PC-9 (cell line): Measurements from ENCODE around the gene ZMAT5. TPM values are rescaled to one million over a fixed set of nuclear protein-coding genes. Genes with fewer than 3 reads are reported as not detected.

Source experiments
- BruUV-seq: library from RNA; stranded (reverse); fragments of 400-500 nt; replicated peaks from 2 replicates; lab custom pipeline; 2021; lab: Mats Ljungman, UMichigan
- CTCF ChIA-PET: fragments of 300-600 bp; sonication (Branson Sonifier 250); formaldehyde crosslinking; loops from one replicate; lab custom pipeline; 2022; ENCODE audit warnings: antibody characterized with exemption; lab: Charles Lee
- POLR2A ChIA-PET: fragments of 300-600 bp; sonication (Branson Sonifier 250); formaldehyde crosslinking; loops from one replicate; lab custom pipeline; 2022; ENCODE audit warnings: antibody characterized with exemption; ENCODE audit not compliant: unreplicated experiment; lab: Charles Lee
- DNase-seq, 2 experiments: peaks; one replicate each; pipeline versions ENCODE4 v3.0.0 to v3.0.0-alpha.2; 2015 to 2022; ENCODE audit warnings: mixed read lengths in 1 of 2
- H2AFZ ChIP-seq: fragments of 200-600 bp; sonication (generic); 2 replicates; pipeline ENCODE4 v1.8.1; 2017; ENCODE audit warnings: antibody characterized with exemption
- H3F3A ChIP-seq: fragments of 200-600 bp; sonication (generic); 2 replicates; pipeline ENCODE4 v1.8.1; 2017; ENCODE audit warnings: antibody characterized with exemption, mild to moderate bottlenecking, low read depth; ENCODE audit not compliant: insufficient read depth
- H3K27ac ChIP-seq: fragments of 200-600 bp; sonication (generic); 2 replicates; pipeline ENCODE4 v1.6.1; 2016; ENCODE audit warnings: mixed run types
- H3K27me3 ChIP-seq: fragments of 200-600 bp; sonication (generic); 2 replicates; pipeline ENCODE4 v1.6.1; 2016; ENCODE audit warnings: low read depth, mixed run types; ENCODE audit not compliant: insufficient read depth
- H3K36me3 ChIP-seq: fragments of 200-600 bp; sonication (generic); 2 replicates; pipeline ENCODE4 v1.6.1; 2016; ENCODE audit warnings: low read depth, mixed run types
- H3K4me1 ChIP-seq: fragments of 200-600 bp; sonication (generic); replicated peaks from 2 replicates; pipeline ENCODE4 v1.6.1; 2016; ENCODE audit warnings: mixed run types; ENCODE audit not compliant: insufficient read depth
- H3K4me2 ChIP-seq: fragments of 200-600 bp; sonication (generic); 2 replicates; pipeline ENCODE4 v1.6.1; 2017; ENCODE audit warnings: mixed run types
- H3K4me3 ChIP-seq: fragments of 200-600 bp; sonication (generic); 2 replicates; pipeline ENCODE4 v1.6.1; 2016; ENCODE audit warnings: mixed run types
- H3K79me2 ChIP-seq: fragments of 200-600 bp; sonication (generic); 2 replicates; pipeline ENCODE4 v1.6.1; 2017; ENCODE audit warnings: low read depth, mixed run types
- H3K9me2 ChIP-seq: fragments of 200-600 bp; sonication (generic); 2 replicates; pipeline ENCODE4 v1.8.1; 2017; ENCODE audit warnings: mild to moderate bottlenecking; ENCODE audit not compliant: insufficient read depth
- H3K9me3 ChIP-seq: fragments of 200-600 bp; sonication (generic); 2 replicates; pipeline ENCODE4 v1.8.1; 2016; ENCODE audit warnings: low read depth; ENCODE audit not compliant: insufficient read depth
- H4K20me1 ChIP-seq: fragments of 200-600 bp; sonication (generic); 2 replicates; pipeline ENCODE4 v1.8.1; 2017; ENCODE audit not compliant: insufficient read depth
- CTCF ChIP-seq: fragments of 200-600 bp; sonication (generic); conservative IDR thresholded peaks from 2 replicates; pipeline ENCODE4 v1.6.1; 2017; ENCODE audit warnings: mixed run types, antibody characterized with exemption, mild to moderate bottlenecking, moderate library complexity
- EZH2 ChIP-seq: fragments of 200-600 bp; sonication (generic); IDR thresholded peaks from 2 replicates; pipeline ENCODE4 v1.8.0; 2017; ENCODE audit warnings: antibody characterized with exemption, low read depth
- intact Hi-C: fragments of 100-400 bp; cut with micrococcal nuclease; formaldehyde crosslinking; loops from one replicate; pipeline ENCODE4 v1.10.0; 2022; ENCODE audit not compliant: unreplicated experiment
- total RNA-seq: library from RNA; stranded (reverse); gene quantifications from 2 replicates; pipeline ENCODE4 v1.2.3, GENCODE V29; 2021

Gene ZMAT5
- total RNA-seq, 1 experiment from 2014 or later: 14.2 TPM

- Histone ChIP-seq H3K9me2 (no peaks in the 10 kb centered on the region), H3K4me1 (peaks cover 52% of the 10 kb centered on the region), H4K20me1 (no peaks in the 10 kb centered on the region), H3F3A (peaks cover 46% of the 10 kb centered on the region), H3K36me3 (peaks cover 20% of the 10 kb centered on the region; the same call in 1 of the 2 replicates), H3K27me3 (no peaks in the 10 kb centered on the region), H3K4me2 (0 out of 2 replicates have a peak overlapping the region, but pooled peaks have one; percentile 50), H3K27ac (peak overlapping the region; percentile 75), H3K4me3 (no peak overlapping the region), H3K79me2 (peaks cover 30% of the 10 kb centered on the region), H2AFZ (no peak overlapping the region), H3K9me3 (no peaks in the 10 kb centered on the region)
- intact Hi-C loops: no loop called here
- ChIA-PET POLR2A (no interaction called here), CTCF (no interaction called here)
- BruUV-seq: no TSS peak
- DNase-seq: peak in 1 of 2 experiments; percentile 45
- peak; percentile 47 for TF ChIP-seq CTCF
- TF ChIP-seq EZH2: no peak
Observed at GRCh38 chr22:29772170-29772641, 5.4 kb upstream of the ZMAT5 start.

GRCh38 chr22:29769723-29770321 is 3.0 kb upstream of the ZMAT5 start:
- H3K4me3 ChIP-seq: no peak overlapping the region
- no peak overlapping the region for H3K4me2 ChIP-seq
- peaks cover 46% of the 10 kb centered on the region for H3K79me2 ChIP-seq
- BruUV-seq: no TSS peak
- ChIA-PET CTCF (no interaction called here), POLR2A (no interaction called here)
- peaks cover 42% of the 10 kb centered on the region for H3F3A ChIP-seq
- H3K36me3 ChIP-seq: peaks cover 20% of the 10 kb centered on the region; the same call in 1 of the 2 replicates
- H3K9me3 ChIP-seq: no peaks in the 10 kb centered on the region
- H3K27ac ChIP-seq: no peak overlapping the region
- no peaks in the 10 kb centered on the region for H3K9me2 ChIP-seq
- TF ChIP-seq CTCF: no peak
- TF ChIP-seq EZH2: no peak
- no peak overlapping the region for H2AFZ ChIP-seq
- H4K20me1 ChIP-seq: no peaks in the 10 kb centered on the region
- intact Hi-C loops: loop anchor here (10.0 kb wide), 1 partner anchor 145 kb away; no protein-coding TSS in a partner anchor
- no peaks in the 10 kb centered on the region for H3K27me3 ChIP-seq
- DNase-seq: no peak
- H3K4me1 ChIP-seq: peaks cover 47% of the 10 kb centered on the region

GRCh38 chr22:29768052-29768693 is 1.4 kb upstream of the ZMAT5 start:
- intact Hi-C loops: loop anchor here (10.0 kb wide), 1 partner anchor 143 kb away; no protein-coding TSS in a partner anchor
- ChIA-PET CTCF (interaction anchor here (0.7 kb wide), 1 partner anchor 77 kb away, joined by 6 read pairs; no protein-coding TSS in a partner anchor), POLR2A (no interaction called here)
- H3K79me2 ChIP-seq: peaks cover 56% of the 10 kb centered on the region
- peak overlapping the region; percentile 95 for H3K4me2 ChIP-seq
- peaks cover 36% of the 10 kb centered on the region for H3F3A ChIP-seq
- peak overlapping the region; percentile 93 for H3K4me3 ChIP-seq
- no TSS peak for BruUV-seq
- peaks cover 31% of the 10 kb centered on the region for H3K4me1 ChIP-seq
- DNase-seq: no peak
- H3K36me3 ChIP-seq: peaks cover 20% of the 10 kb centered on the region; the same call in 1 of the 2 replicates
- H3K27me3 ChIP-seq: no peaks in the 10 kb centered on the region
- no peaks in the 10 kb centered on the region for H3K9me3 ChIP-seq
- TF ChIP-seq CTCF: no peak
- TF ChIP-seq EZH2: no peak
- no peaks in the 10 kb centered on the region for H4K20me1 ChIP-seq
- H3K27ac ChIP-seq: no peak overlapping the region
- H2AFZ ChIP-seq: peak overlapping the region; percentile 94
- no peaks in the 10 kb centered on the region for H3K9me2 ChIP-seq
